HEK293 (cell line): ENCODE results near the gene ASB16.

Experiments
- ATF2 ChIP-seq: fragments of 450-650 bp; formaldehyde crosslinking; IDR thresholded peaks from 2 replicates; pipeline ENCODE4 v1.5.1; 2016; ENCODE audit warnings: missing biosample characterization, missing genetic modification characterization, low read depth
- GLIS2 ChIP-seq: fragments of 450-650 bp; formaldehyde crosslinking; IDR thresholded peaks from 2 replicates; pipeline ENCODE4 v1.5.1; 2016; ENCODE audit warnings: missing biosample characterization, missing genetic modification characterization
- HIC1 ChIP-seq: fragments of 450-650 bp; formaldehyde crosslinking; IDR thresholded peaks from 2 replicates; pipeline ENCODE4 v1.5.1; 2016; ENCODE audit warnings: missing biosample characterization, missing genetic modification characterization
- KLF17 ChIP-seq: fragments of 450-650 bp; formaldehyde crosslinking; IDR thresholded peaks from 2 replicates; pipeline ENCODE4 v1.5.1; 2016; ENCODE audit warnings: missing biosample characterization, missing genetic modification characterization
- KLF7 ChIP-seq: fragments of 450-650 bp; formaldehyde crosslinking; IDR thresholded peaks from 2 replicates; pipeline ENCODE4 v1.5.1; 2016; ENCODE audit warnings: missing biosample characterization, missing genetic modification characterization, borderline replicate concordance
- KLF8 ChIP-seq: fragments of 450-650 bp; formaldehyde crosslinking; IDR thresholded peaks from 2 replicates; pipeline ENCODE4 v1.5.1; 2016; ENCODE audit warnings: missing biosample characterization, missing genetic modification characterization
- KLF9 ChIP-seq: fragments of 450-650 bp; formaldehyde crosslinking; IDR thresholded peaks from 2 replicates; pipeline ENCODE4 v1.5.1; 2016; ENCODE audit warnings: missing biosample characterization, missing genetic modification characterization, low read depth
- RBAK ChIP-seq: fragments of 450-650 bp; formaldehyde crosslinking; IDR thresholded peaks from 2 replicates; pipeline ENCODE4 v1.5.1; 2016; ENCODE audit warnings: missing biosample characterization, missing genetic modification characterization
- REPIN1 ChIP-seq: fragments of 450-650 bp; formaldehyde crosslinking; IDR thresholded peaks from 2 replicates; pipeline ENCODE4 v1.5.1; 2017; ENCODE audit warnings: missing biosample characterization, missing genetic modification characterization, low read depth
- TRIM28 ChIP-seq: IDR thresholded peaks from 2 replicates; pipeline ENCODE4 v1.6.1; 2011; ENCODE audit warnings: low read length, control low read depth, borderline replicate concordance
- ZBTB10 ChIP-seq: fragments of 450-650 bp; formaldehyde crosslinking; IDR thresholded peaks from 2 replicates; pipeline ENCODE4 v1.5.1; 2016; ENCODE audit warnings: missing biosample characterization, missing genetic modification characterization
- ZBTB17 ChIP-seq: fragments of 450-650 bp; formaldehyde crosslinking; IDR thresholded peaks from 2 replicates; pipeline ENCODE4 v1.5.1; 2016; ENCODE audit warnings: missing biosample characterization, missing genetic modification characterization
- ZFP69B ChIP-seq: fragments of 450-650 bp; formaldehyde crosslinking; IDR thresholded peaks from 2 replicates; pipeline ENCODE4 v1.5.1; 2016; ENCODE audit warnings: missing biosample characterization, missing genetic modification characterization
- ZNF121 ChIP-seq: fragments of 450-650 bp; formaldehyde crosslinking; IDR thresholded peaks from 2 replicates; pipeline ENCODE4 v1.5.1; 2016; ENCODE audit warnings: missing biosample characterization, missing genetic modification characterization
- ZNF174 ChIP-seq: fragments of 450-650 bp; formaldehyde crosslinking; IDR thresholded peaks from 2 replicates; pipeline ENCODE4 v1.5.0; 2017; ENCODE audit warnings: missing biosample characterization, mild to moderate bottlenecking, missing genetic modification characterization
- ZNF184 ChIP-seq: fragments of 450-650 bp; IDR thresholded peaks from 2 replicates; pipeline ENCODE4 v1.5.1; 2018; ENCODE audit warnings: missing biosample characterization, mild to moderate bottlenecking, missing genetic modification characterization
- ZNF2 ChIP-seq: fragments of 450-650 bp; formaldehyde crosslinking; IDR thresholded peaks from 2 replicates; pipeline ENCODE4 v1.5.1; 2016; ENCODE audit warnings: missing biosample characterization, missing genetic modification characterization
- ZNF341 ChIP-seq: fragments of 450-650 bp; formaldehyde crosslinking; IDR thresholded peaks from 2 replicates; pipeline ENCODE4; 2016; ENCODE audit warnings: low read depth, missing biosample characterization, missing genetic modification characterization
- ZNF521 ChIP-seq: fragments of 450-650 bp; formaldehyde crosslinking; IDR thresholded peaks from 2 replicates; pipeline ENCODE4 v1.5.1; 2017; ENCODE audit warnings: missing biosample characterization, mild to moderate bottlenecking, missing genetic modification characterization
- ZNF585B ChIP-seq: fragments of 450-650 bp; formaldehyde crosslinking; IDR thresholded peaks from 2 replicates; pipeline ENCODE4 v1.5.1; 2016; ENCODE audit warnings: missing biosample characterization, missing genetic modification characterization
- ZNF600 ChIP-seq: fragments of 450-650 bp; formaldehyde crosslinking; IDR thresholded peaks from 2 replicates; pipeline ENCODE4 v1.5.1; 2016; ENCODE audit warnings: missing biosample characterization, missing genetic modification characterization
- ZNF660 ChIP-seq: fragments of 450-650 bp; IDR thresholded peaks from 2 replicates; pipeline ENCODE4 v1.5.1; 2018; ENCODE audit warnings: missing biosample characterization, mild to moderate bottlenecking, missing genetic modification characterization
- ZNF76 ChIP-seq: fragments of 450-650 bp; formaldehyde crosslinking; IDR thresholded peaks from 2 replicates; pipeline ENCODE4; 2016; ENCODE audit warnings: low read depth, missing biosample characterization, missing genetic modification characterization, borderline replicate concordance
- ZSCAN30 ChIP-seq: fragments of 450-650 bp; IDR thresholded peaks from 2 replicates; pipeline ENCODE4 v1.5.1; 2018; ENCODE audit warnings: missing biosample characterization, mild to moderate bottlenecking, missing genetic modification characterization, moderate library complexity
- ZXDB ChIP-seq: fragments of 450-650 bp; formaldehyde crosslinking; IDR thresholded peaks from 2 replicates; pipeline ENCODE4 v1.5.1; 2016; ENCODE audit warnings: missing biosample characterization, missing genetic modification characterization
- TF ChIP-seq, protein P1 (sequence below): fragments of 450-650 bp; formaldehyde crosslinking; IDR thresholded peaks from 2 replicates; pipeline ENCODE4 v1.5.1; 2016; ENCODE audit warnings: missing biosample characterization, missing genetic modification characterization

The ASB16 gene

DNA sequence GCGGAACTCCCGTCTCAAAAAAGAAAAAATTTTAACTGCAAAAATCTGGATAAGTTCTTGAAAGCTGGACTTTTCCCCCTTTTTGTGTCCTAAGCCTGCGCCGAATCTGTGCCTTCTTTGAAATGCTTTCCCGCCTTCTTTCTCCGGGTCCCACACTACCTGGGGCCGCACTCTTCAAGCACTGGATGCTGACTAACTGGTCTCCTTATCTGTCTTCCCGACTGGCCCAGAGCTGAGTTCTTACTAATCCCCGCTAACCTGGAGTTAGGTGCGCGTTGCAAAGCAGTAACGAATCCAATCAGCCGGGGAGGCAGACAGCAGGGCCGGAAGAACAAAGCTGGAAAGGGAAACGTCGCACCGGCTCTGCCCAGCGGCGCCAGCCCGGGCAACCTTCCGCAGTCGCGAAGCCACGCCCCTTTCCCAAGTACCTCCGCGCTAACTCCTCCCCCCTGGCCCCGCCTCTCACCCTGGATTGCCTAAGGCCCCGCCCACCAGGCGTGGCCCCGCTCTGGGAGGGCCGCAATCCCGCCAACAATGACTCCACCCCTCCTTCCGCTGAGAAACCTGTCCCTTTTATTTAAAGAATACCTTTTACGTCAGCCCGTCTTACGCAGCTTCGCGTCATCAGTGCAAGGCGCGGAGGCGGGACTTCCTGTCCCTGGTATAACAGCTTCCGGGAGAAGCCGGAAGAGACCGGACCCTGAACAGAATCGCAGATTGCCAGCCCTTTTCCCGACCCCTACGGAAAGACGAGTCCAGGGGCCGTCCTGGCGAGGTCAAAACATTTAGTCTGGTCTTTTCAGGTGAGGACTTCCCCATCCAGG lies 16.0 kb downstream of the ASB16 start, which contains the start of gene TMUB2 (continued):
- 0 out of 2 replicates have a peak, but pooled peaks have one; percentile 8 for TF ChIP-seq KLF7
- TF ChIP-seq KLF9 (tag by site-specific recombination): peak; percentile 89
- no peak for TF ChIP-seq RBAK (tag by site-specific recombination)
- TF ChIP-seq REPIN1: no peak
- TF ChIP-seq ATF2 (tag by site-specific recombination): peak; percentile 25; the same call in 1 of the 2 replicates
- TF ChIP-seq ZNF660 (tag by site-specific recombination): 0 out of 2 replicates have a peak, but pooled peaks have one; percentile 5
- peak; percentile 71 for TF ChIP-seq ZFP69B (tag by site-specific recombination)
- TF ChIP-seq ZNF2 (tag by site-specific recombination): peak; percentile 69
- no peak for TF ChIP-seq ZNF174
- TF ChIP-seq ZNF121 (tag by site-specific recombination): peak; percentile 99
- TF ChIP-seq ZXDB (tag by site-specific recombination): peak; percentile 93
- TF ChIP-seq ZBTB10: 0 out of 2 replicates have a peak, but pooled peaks have one; percentile 41
- no peak for TF ChIP-seq TRIM28
- TF ChIP-seq ZNF521 (tag by site-specific recombination): no peak
- TF ChIP-seq ZBTB17 (tag by site-specific recombination): peak; percentile 72
- no peak for TF ChIP-seq ZSCAN30 (tag by site-specific recombination)
- 0 out of 2 replicates have a peak, but pooled peaks have one; percentile 2 for TF ChIP-seq GLIS2 (tag by site-specific recombination)
- TF ChIP-seq ZNF76 (tag by site-specific recombination): peak; percentile 67
- TF ChIP-seq ZNF184: 0 out of 2 replicates have a peak, but pooled peaks have one; percentile 5
- TF ChIP-seq KLF17 (tag by site-specific recombination): peak; percentile 55; the same call in 1 of the 2 replicates
- TF ChIP-seq ZNF600: peak; percentile 91
- TF ChIP-seq ZNF585B (tag by site-specific recombination): no peak
- TF ChIP-seq KLF8 (tag by site-specific recombination): peak; percentile 95
- peak; percentile 100 for TF ChIP-seq HIC1 (tag by site-specific recombination)
- peak; percentile 55; the same call in 1 of the 2 replicates for TF ChIP-seq ZNF341 (tag by site-specific recombination)
- TF ChIP-seq, protein P1, sequence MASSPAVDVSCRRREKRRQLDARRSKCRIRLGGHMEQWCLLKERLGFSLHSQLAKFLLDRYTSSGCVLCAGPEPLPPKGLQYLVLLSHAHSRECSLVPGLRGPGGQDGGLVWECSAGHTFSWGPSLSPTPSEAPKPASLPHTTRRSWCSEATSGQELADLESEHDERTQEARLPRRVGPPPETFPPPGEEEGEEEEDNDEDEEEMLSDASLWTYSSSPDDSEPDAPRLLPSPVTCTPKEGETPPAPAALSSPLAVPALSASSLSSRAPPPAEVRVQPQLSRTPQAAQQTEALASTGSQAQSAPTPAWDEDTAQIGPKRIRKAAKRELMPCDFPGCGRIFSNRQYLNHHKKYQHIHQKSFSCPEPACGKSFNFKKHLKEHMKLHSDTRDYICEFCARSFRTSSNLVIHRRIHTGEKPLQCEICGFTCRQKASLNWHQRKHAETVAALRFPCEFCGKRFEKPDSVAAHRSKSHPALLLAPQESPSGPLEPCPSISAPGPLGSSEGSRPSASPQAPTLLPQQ (tag by site-specific recombination): peak; percentile 81
